HepG2 (cell line): ENCODE data around the gene SLC25A38. TPM values are rescaled to one million over a fixed set of nuclear protein-coding genes. Genes with fewer than 3 reads are reported as not detected.

Experiments
- FOXC1 ChIP-seq: sonication (generic); formaldehyde crosslinking; IDR thresholded peaks from 2 replicates; pipeline ENCODE4 v1.8.0; 2022; ENCODE audit warnings: mild to moderate bottlenecking, missing genetic modification reagents, borderline replicate concordance
- GABPB1 ChIP-seq: IDR thresholded peaks from 2 replicates; pipeline ENCODE4 v1.6.1; 2016; ENCODE audit warnings: mild to moderate bottlenecking, missing genetic modification reagents, moderate library complexity, missing compliant biosample characterization
- GATA4 ChIP-seq: sonication (generic); IDR thresholded peaks from 2 replicates; pipeline ENCODE4 v1.6.1; 2016; ENCODE audit warnings: antibody characterized with exemption, low read depth, borderline replicate concordance
- JUNB ChIP-seq: sonication (generic); formaldehyde crosslinking; IDR thresholded peaks from 2 replicates; pipeline ENCODE4 v1.8.0; 2022; ENCODE audit warnings: missing genetic modification reagents, mild to moderate bottlenecking, borderline replicate concordance
- KLF11 ChIP-seq: IDR thresholded peaks from 2 replicates; pipeline ENCODE4 v1.6.1; 2016; ENCODE audit warnings: missing compliant biosample characterization
- KLF12 ChIP-seq: sonication (generic); formaldehyde crosslinking; IDR thresholded peaks from 2 replicates; pipeline ENCODE4 v1.4.0; 2020; ENCODE audit warnings: missing genetic modification reagents, borderline replicate concordance
- MBD4 ChIP-seq: IDR thresholded peaks from 2 replicates; pipeline ENCODE4 v1.6.1; 2012; ENCODE audit warnings: low read length, inconsistent platforms, borderline replicate concordance
- POLR2G ChIP-seq: fragments of 200-400 bp; formaldehyde crosslinking; IDR thresholded peaks from 2 replicates; pipeline ENCODE4 v1.6.1; 2018; ENCODE audit warnings: mild to moderate bottlenecking, low read depth, low read length, moderate library complexity
- RFX5 ChIP-seq: IDR thresholded peaks from 2 replicates; pipeline ENCODE4 v1.6.1; 2011; ENCODE audit warnings: low read depth, low read length, improper control_type of control experiment
- RFXAP ChIP-seq: sonication (generic); formaldehyde crosslinking; IDR thresholded peaks from 2 replicates; pipeline ENCODE4 v1.4.0; 2020; ENCODE audit warnings: missing genetic modification reagents, borderline replicate concordance
- RORA ChIP-seq: sonication (generic); formaldehyde crosslinking; IDR thresholded peaks from 2 replicates; pipeline ENCODE4 v1.5.0; 2020; ENCODE audit warnings: mild to moderate bottlenecking, missing genetic modification reagents, moderate library complexity
- TBL1XR1 ChIP-seq: fragments of 150-350 bp; IDR thresholded peaks from 2 replicates; pipeline ENCODE4 v1.6.1; 2014; ENCODE audit warnings: borderline replicate concordance, low read length; ENCODE audit not compliant: partially characterized antibody
- TBX2 ChIP-seq: sonication (generic); formaldehyde crosslinking; IDR thresholded peaks from 2 replicates; pipeline ENCODE4 v1.5.0; 2020; ENCODE audit warnings: missing genetic modification reagents, mild to moderate bottlenecking, borderline replicate concordance
- U2AF1 ChIP-seq: fragments of 200-400 bp; formaldehyde crosslinking; optimal IDR thresholded peaks from 2 replicates; pipeline ENCODE3; 2017; ENCODE audit warnings: mild to moderate bottlenecking, low read depth, low read length
- XBP1 ChIP-seq: sonication (generic); formaldehyde crosslinking; IDR thresholded peaks from 2 replicates; pipeline ENCODE4 v1.5.0; 2020; ENCODE audit warnings: missing genetic modification reagents
- ZFP36L1 ChIP-seq: sonication (generic); formaldehyde crosslinking; IDR thresholded peaks from 2 replicates; pipeline ENCODE4 v1.8.0; 2022; ENCODE audit warnings: mild to moderate bottlenecking, missing genetic modification reagents, moderate library complexity
- ZFYVE20 ChIP-seq: sonication (generic); formaldehyde crosslinking; IDR thresholded peaks from 2 replicates; pipeline ENCODE4 v1.8.0; 2023; ENCODE audit warnings: low read depth, mild to moderate bottlenecking, moderate library complexity, missing genetic modification reagents, borderline replicate concordance
- ZNF12 ChIP-seq: sonication (generic); formaldehyde crosslinking; IDR thresholded peaks from 2 replicates; pipeline ENCODE4 v1.5.0; 2020; ENCODE audit warnings: missing genetic modification reagents
- ZNF615 ChIP-seq: sonication (generic); formaldehyde crosslinking; IDR thresholded peaks from 2 replicates; pipeline ENCODE4 v1.5.0; 2020; ENCODE audit warnings: mild to moderate bottlenecking, missing genetic modification reagents, borderline replicate concordance
- ZNF674 ChIP-seq: sonication (generic); formaldehyde crosslinking; IDR thresholded peaks from 2 replicates; pipeline ENCODE4 v1.5.0; 2020; ENCODE audit warnings: low read depth, mild to moderate bottlenecking, missing genetic modification reagents
- ZNF703 ChIP-seq: sonication (generic); formaldehyde crosslinking; IDR thresholded peaks from 2 replicates; pipeline ENCODE4 v1.5.1; 2020; ENCODE audit warnings: missing genetic modification reagents, mild to moderate bottlenecking, moderate library complexity, borderline replicate concordance
- ZNF816 ChIP-seq: sonication (generic); formaldehyde crosslinking; IDR thresholded peaks from 2 replicates; pipeline ENCODE4 v1.8.0; 2022; ENCODE audit warnings: missing genetic modification reagents, mild to moderate bottlenecking, borderline replicate concordance
- polyA plus RNA-seq, 8 experiments: library from polyadenylated mRNA; depleted of rRNA in 3 of 8; stranded (reverse) in 7 of 8; unstranded in 1 of 8; fragments of >200 nt; fragmentation: Illumina TruSeq in 4 of 8; extraction: Trizol in 4 of 8; gene quantifications; 2 replicates each; pipeline versions ENCODE4 v1.2.1 to v1.2.3, GENCODE V29; 2011 to 2016; ENCODE audit warnings: low read depth in 4 of 8, missing spikeins in 1 of 8, mixed read lengths in 1 of 8; ENCODE audit not compliant: insufficient read depth in 1 of 8
- total RNA-seq, 5 experiments: library from RNA; depleted of rRNA; stranded (reverse); fragments of >200 nt; fragmentation: Illumina TruSeq; extraction: Trizol; gene quantifications; 2 replicates each; pipeline ENCODE4 v1.2.3, GENCODE V29; 2016; ENCODE audit warnings: low read depth in 1 of 5
- TF ChIP-seq, protein P1 (sequence below), 2 experiments: sonication (generic) in 1 of 2; formaldehyde crosslinking in 1 of 2; IDR thresholded peaks; 2 replicates each; pipeline versions ENCODE4 v1.4.0 to v1.6.1; 2018 to 2020; ENCODE audit warnings: missing genetic modification reagents in 2 of 2, borderline replicate concordance in 1 of 2, low read depth in 1 of 2, mild to moderate bottlenecking in 1 of 2, missing biosample characterization in 1 of 2
- TF ChIP-seq, protein P2 (sequence below): sonication (generic); formaldehyde crosslinking; IDR thresholded peaks from 2 replicates; pipeline ENCODE4 v1.5.1; 2020; ENCODE audit warnings: missing genetic modification reagents, mild to moderate bottlenecking, borderline replicate concordance
- TF ChIP-seq, protein P3 (sequence below): sonication (generic); formaldehyde crosslinking; IDR thresholded peaks from 2 replicates; pipeline ENCODE4 v1.8.0; 2022; ENCODE audit warnings: mild to moderate bottlenecking, missing genetic modification reagents, moderate library complexity

SLC25A38 gene
- total and polyA plus RNA-seq, 2 of the 13 experiments (the other 11 are each of a cell fraction or from before 2014, with no cell fraction given) = 32.5 to 35.4 TPM

DNA sequence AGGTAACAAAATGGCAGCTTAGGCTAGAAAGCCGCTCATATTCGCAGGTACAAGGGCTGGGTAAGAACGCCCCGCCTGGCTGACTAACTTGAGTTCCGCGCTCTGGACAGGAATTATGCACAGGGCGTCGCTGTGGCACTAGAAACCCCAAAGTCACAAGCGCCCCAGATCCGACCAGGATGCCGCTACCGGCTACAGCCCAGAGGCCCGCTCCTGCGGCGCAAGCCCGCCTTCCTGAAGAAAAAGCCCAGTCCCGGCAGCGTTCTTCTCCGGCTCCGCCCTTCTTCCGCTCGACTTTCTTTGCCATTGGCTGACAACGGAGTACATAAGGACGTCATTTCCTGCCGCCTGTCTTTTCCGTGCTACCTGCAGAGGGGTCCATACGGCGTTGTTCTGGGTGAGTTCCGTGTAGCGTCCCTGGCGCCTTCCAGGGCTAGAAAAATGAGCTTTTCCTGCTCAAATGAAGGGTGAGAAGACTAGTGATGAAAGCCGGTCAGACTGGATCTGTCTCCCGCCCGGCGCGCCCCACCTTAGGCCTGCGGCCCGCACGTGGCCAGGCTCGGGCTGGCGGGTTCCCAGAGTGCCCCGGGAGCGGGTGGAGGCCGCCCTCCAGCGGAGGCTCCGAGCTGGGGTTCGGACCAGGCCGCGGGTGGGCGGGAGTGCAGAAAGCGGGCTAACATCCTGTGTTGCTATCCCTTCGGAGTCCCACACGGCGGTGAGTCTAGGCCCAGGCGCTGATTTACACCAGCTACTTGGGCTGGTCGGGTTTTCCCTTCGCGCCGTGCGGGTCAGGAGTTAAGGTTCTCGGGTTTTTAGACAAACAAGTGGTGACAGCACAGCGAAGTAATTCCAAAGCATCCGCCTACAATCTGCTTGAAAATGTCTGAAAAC, 23.4 kb downstream of the SLC25A38 start, which contains the start of gene RPSA (continued):
- TF ChIP-seq JUNB (CRISPR knock-in tag) (peak; percentile 42; the same call in 1 of the 2 replicates), GATA4 (peak; percentile 63; the same call in 1 of the 2 replicates), KLF11 (0 out of 2 replicates have a peak, but pooled peaks have one; percentile 71), U2AF1 (peak; percentile 91), GABPB1 (CRISPR knock-in tag) (peak; percentile 95), ZNF703 (CRISPR knock-in tag) (peak; percentile 67; the same call in 1 of the 2 replicates), ZNF674 (0 out of 2 replicates have a peak, but pooled peaks have one; percentile 32), TBX2 (CRISPR knock-in tag) (peak; percentile 71; the same call in 1 of the 2 replicates), RFXAP (CRISPR knock-in tag) (peak; percentile 77; the same call in 1 of the 2 replicates), ZNF615 (CRISPR knock-in tag) (no peak), KLF12 (peak; percentile 78; the same call in 1 of the 2 replicates), RFX5 (no peak), ZFP36L1 (CRISPR knock-in tag) (0 out of 2 replicates have a peak, but pooled peaks have one; percentile 74), POLR2G (peak; percentile 100), TBL1XR1 (peak; percentile 62), RORA (CRISPR knock-in tag) (no peak), MBD4 (no peak), ZFYVE20 (CRISPR knock-in tag) (no peak), FOXC1 (CRISPR knock-in tag) (peak; percentile 92), ZNF816 (CRISPR knock-in tag) (peak; percentile 87; the same call in 1 of the 2 replicates), XBP1 (CRISPR knock-in tag) (no peak), ZNF12 (CRISPR knock-in tag) (peak; percentile 23; the same call in 1 of the 2 replicates)
- TF ChIP-seq, protein P1, sequence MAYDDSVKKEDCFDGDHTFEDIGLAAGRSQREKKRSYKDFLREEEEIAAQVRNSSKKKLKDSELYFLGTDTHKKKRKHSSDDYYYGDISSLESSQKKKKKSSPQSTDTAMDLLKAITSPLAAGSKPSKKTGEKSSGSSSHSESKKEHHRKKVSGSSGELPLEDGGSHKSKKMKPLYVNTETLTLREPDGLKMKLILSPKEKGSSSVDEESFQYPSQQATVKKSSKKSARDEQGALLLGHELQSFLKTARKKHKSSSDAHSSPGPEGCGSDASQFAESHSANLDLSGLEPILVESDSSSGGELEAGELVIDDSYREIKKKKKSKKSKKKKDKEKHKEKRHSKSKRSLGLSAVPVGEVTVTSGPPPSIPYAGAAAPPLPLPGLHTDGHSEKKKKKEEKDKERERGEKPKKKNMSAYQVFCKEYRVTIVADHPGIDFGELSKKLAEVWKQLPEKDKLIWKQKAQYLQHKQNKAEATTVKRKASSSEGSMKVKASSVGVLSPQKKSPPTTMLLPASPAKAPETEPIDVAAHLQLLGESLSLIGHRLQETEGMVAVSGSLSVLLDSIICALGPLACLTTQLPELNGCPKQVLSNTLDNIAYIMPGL (CRISPR knock-in tag; IDR thresholded peaks at IDR 0.05; ENCODE audit: borderline replicate concordance in 1 of 2, low read depth in 1 of 2) = peak; percentile 89 to 94
- TF ChIP-seq, protein P2, sequence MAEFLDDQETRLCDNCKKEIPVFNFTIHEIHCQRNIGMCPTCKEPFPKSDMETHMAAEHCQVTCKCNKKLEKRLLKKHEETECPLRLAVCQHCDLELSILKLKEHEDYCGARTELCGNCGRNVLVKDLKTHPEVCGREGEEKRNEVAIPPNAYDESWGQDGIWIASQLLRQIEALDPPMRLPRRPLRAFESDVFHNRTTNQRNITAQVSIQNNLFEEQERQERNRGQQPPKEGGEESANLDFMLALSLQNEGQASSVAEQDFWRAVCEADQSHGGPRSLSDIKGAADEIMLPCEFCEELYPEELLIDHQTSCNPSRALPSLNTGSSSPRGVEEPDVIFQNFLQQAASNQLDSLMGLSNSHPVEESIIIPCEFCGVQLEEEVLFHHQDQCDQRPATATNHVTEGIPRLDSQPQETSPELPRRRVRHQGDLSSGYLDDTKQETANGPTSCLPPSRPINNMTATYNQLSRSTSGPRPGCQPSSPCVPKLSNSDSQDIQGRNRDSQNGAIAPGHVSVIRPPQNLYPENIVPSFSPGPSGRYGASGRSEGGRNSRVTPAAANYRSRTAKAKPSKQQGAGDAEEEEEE (CRISPR knock-in tag) = no peak
- TF ChIP-seq, protein P3, sequence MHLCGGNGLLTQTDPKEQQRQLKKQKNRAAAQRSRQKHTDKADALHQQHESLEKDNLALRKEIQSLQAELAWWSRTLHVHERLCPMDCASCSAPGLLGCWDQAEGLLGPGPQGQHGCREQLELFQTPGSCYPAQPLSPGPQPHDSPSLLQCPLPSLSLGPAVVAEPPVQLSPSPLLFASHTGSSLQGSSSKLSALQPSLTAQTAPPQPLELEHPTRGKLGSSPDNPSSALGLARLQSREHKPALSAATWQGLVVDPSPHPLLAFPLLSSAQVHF = peak; percentile 88; the same call in 1 of the 2 replicates
